IMR-90 (cell line): ENCODE data around the gene HEYL. TPM values are rescaled to one million over a fixed set of nuclear protein-coding genes. Genes with fewer than 3 reads are reported as not detected.

Experiments used
- ATAC-seq: fragments of 200-7000 bp; cut with Tn5 transposase; 2 replicates; pipeline ENCODE4 v1.9.1; 2020; ENCODE audit warnings: low read depth, mild to moderate bottlenecking, moderate library complexity
- BruUV-seq: library from RNA; stranded (reverse); fragments of 400-500 nt; replicated peaks from 2 replicates; lab custom pipeline; 2021; lab: Mats Ljungman, UMichigan
- CTCF ChIA-PET: fragments of 300-600 bp; formaldehyde crosslinking; extraction: SDS; loops from one replicate; lab custom pipeline; 2021; ENCODE audit warnings: antibody characterized with exemption; lab: Yijun Ruan, JAX
- POLR2A ChIA-PET: fragments of 300-600 bp; sonication (Branson Sonifier 250); formaldehyde crosslinking; loops from one replicate; lab custom pipeline; 2022; ENCODE audit warnings: antibody characterized with exemption; ENCODE audit not compliant: unreplicated experiment; lab: Charles Lee
- DNase-seq: peaks from one replicate; pipeline ENCODE4 v3.0.0; 2013
- H2AFZ ChIP-seq: replicated peaks from 2 replicates; pipeline ENCODE3; 2013; ENCODE audit warnings: low read length, mild to moderate bottlenecking; ENCODE audit not compliant: poor library complexity
- H2AK5ac ChIP-seq: 2 replicates; pipeline ENCODE4 v1.6.1; 2013; ENCODE audit warnings: low read depth, low read length, inconsistent platforms
- H2AK9ac ChIP-seq: replicated peaks from 2 replicates; pipeline ENCODE3; 2013; ENCODE audit warnings: mild to moderate bottlenecking, low read depth, low read length, moderate library complexity; ENCODE audit not compliant: poor library complexity
- H2BK120ac ChIP-seq: 2 replicates; pipeline ENCODE4 v1.6.1; 2013; ENCODE audit warnings: low read depth, low read length, inconsistent platforms
- H2BK15ac ChIP-seq: 3 replicates; pipeline ENCODE4 v1.6.1; 2013; ENCODE audit warnings: low read depth, low read length, inconsistent platforms
- H2BK20ac ChIP-seq: 2 replicates; pipeline ENCODE4 v1.6.1; 2013; ENCODE audit warnings: low read depth, mild to moderate bottlenecking, inconsistent platforms, low read length, moderate library complexity
- H2BK5ac ChIP-seq: 2 replicates; pipeline ENCODE4 v1.6.1; 2013; ENCODE audit warnings: mild to moderate bottlenecking, low read depth, low read length, inconsistent platforms; ENCODE audit not compliant: poor library complexity, severe bottlenecking
- H3K14ac ChIP-seq: replicated peaks from 2 replicates; pipeline ENCODE4 v1.6.1; 2013; ENCODE audit warnings: low read depth, low read length, inconsistent platforms
- H3K18ac ChIP-seq: 2 replicates; pipeline ENCODE4 v1.6.1; 2013; ENCODE audit warnings: low read depth, low read length, control low read depth
- H3K23ac ChIP-seq: 2 replicates; pipeline ENCODE4 v1.6.1; 2013; ENCODE audit warnings: low read depth, low read length, inconsistent platforms
- H3K27ac ChIP-seq: 2 replicates; pipeline ENCODE4 v1.5.1; 2013; ENCODE audit warnings: mild to moderate bottlenecking, control low read depth, low read length; ENCODE audit not compliant: insufficient read depth
- H3K27me3 ChIP-seq: 2 replicates; pipeline ENCODE4 v1.6.1; 2013; ENCODE audit warnings: low read length; ENCODE audit not compliant: control insufficient read depth, insufficient read depth
- H3K36me3 ChIP-seq: 2 replicates; pipeline ENCODE4 v1.6.1; 2013; ENCODE audit warnings: low read length, mixed read lengths; ENCODE audit not compliant: control insufficient read depth, insufficient read depth
- H3K4ac ChIP-seq: 2 replicates; pipeline ENCODE4 v1.6.1; 2013; ENCODE audit warnings: low read depth, low read length, inconsistent platforms
- H3K4me1 ChIP-seq: 2 replicates; pipeline ENCODE4 v1.6.1; 2013; ENCODE audit warnings: low read length, mixed read lengths; ENCODE audit not compliant: control insufficient read depth, insufficient read depth
- H3K4me2 ChIP-seq: 2 replicates; pipeline ENCODE4 v1.6.1; 2013; ENCODE audit warnings: low read depth, mild to moderate bottlenecking, control low read depth, low read length, moderate library complexity
- H3K4me3 ChIP-seq: 2 replicates; pipeline ENCODE4 v1.5.1; 2013; ENCODE audit warnings: low read depth, mild to moderate bottlenecking, control low read depth, low read length, moderate library complexity; ENCODE audit not compliant: insufficient read depth
- H3K56ac ChIP-seq: 2 replicates; pipeline ENCODE4 v1.6.1; 2013; ENCODE audit warnings: low read length, inconsistent platforms; ENCODE audit not compliant: insufficient read depth; ENCODE audit errors: extremely low read depth
- H3K79me1 ChIP-seq, 2 experiments: 2 replicates each; pipeline ENCODE4 v1.6.1; 2013; ENCODE audit warnings: low read length in 2 of 2, inconsistent platforms in 1 of 2, low read depth in 1 of 2
- H3K9ac ChIP-seq: 2 replicates; pipeline ENCODE4 v1.6.1; 2013; ENCODE audit warnings: low read depth, low read length, control low read depth
- H3K9me1 ChIP-seq: 2 replicates; pipeline ENCODE4 v1.6.1; 2013; ENCODE audit warnings: low read length, inconsistent platforms; ENCODE audit not compliant: insufficient read depth
- H3K9me3 ChIP-seq: 2 replicates; pipeline ENCODE4 v1.6.1; 2013; ENCODE audit warnings: low read length; ENCODE audit not compliant: control insufficient read depth, insufficient read depth
- H4K20me1 ChIP-seq: 2 replicates; pipeline ENCODE4 v1.6.1; 2013; ENCODE audit warnings: low read length, inconsistent platforms; ENCODE audit not compliant: insufficient read depth
- H4K5ac ChIP-seq: 2 replicates; pipeline ENCODE4 v1.6.1; 2013; ENCODE audit warnings: mild to moderate bottlenecking, low read depth, low read length, control low read depth
- H4K8ac ChIP-seq, 2 experiments: 2 replicates each; pipeline ENCODE4 v1.6.1; 2013; ENCODE audit warnings: low read depth in 2 of 2, low read length in 2 of 2, control low read depth in 1 of 2, inconsistent platforms in 1 of 2
- H4K91ac ChIP-seq: 2 replicates; pipeline ENCODE4 v1.6.1; 2013; ENCODE audit warnings: low read depth, low read length, inconsistent platforms; ENCODE audit not compliant: insufficient read depth
- BHLHE40 ChIP-seq: fragments of 150-350 bp; IDR thresholded peaks from 2 replicates; pipeline ENCODE4 v1.6.1; 2016; ENCODE audit warnings: mild to moderate bottlenecking, low read depth, low read length
- CEBPB ChIP-seq: IDR thresholded peaks from 2 replicates; pipeline ENCODE4 v1.6.1; 2012; ENCODE audit warnings: low read depth, low read length, improper control_type of control experiment
- CHD1 ChIP-seq: IDR thresholded peaks from 2 replicates; pipeline ENCODE4 v1.6.1; 2012; ENCODE audit warnings: low read depth, low read length, improper control_type of control experiment
- CTCF ChIP-seq: conservative IDR thresholded peaks from 2 replicates; pipeline ENCODE4 v1.5.1; 2012; ENCODE audit warnings: mild to moderate bottlenecking, low read depth, low read length, improper control_type of control experiment
- MAFK ChIP-seq: IDR thresholded peaks from 2 replicates; pipeline ENCODE4 v1.6.1; 2012; ENCODE audit warnings: low read depth, low read length, improper control_type of control experiment
- MAZ ChIP-seq: IDR thresholded peaks from 2 replicates; pipeline ENCODE4 v1.6.1; 2012; ENCODE audit warnings: low read depth, mild to moderate bottlenecking, low read length, improper control_type of control experiment, moderate library complexity, borderline replicate concordance
- NFE2L2 ChIP-seq: fragments of 150-350 bp; IDR thresholded peaks from 2 replicates; pipeline ENCODE4 v1.6.1; 2016; ENCODE audit warnings: low read depth, mild to moderate bottlenecking, low read length
- RAD21 ChIP-seq: IDR thresholded peaks from 2 replicates; pipeline ENCODE4 v1.6.1; 2012; ENCODE audit warnings: low read length, improper control_type of control experiment
- RCOR1 ChIP-seq: IDR thresholded peaks from 2 replicates; pipeline ENCODE4 v1.6.1; 2012; ENCODE audit warnings: mild to moderate bottlenecking, low read length, improper control_type of control experiment; ENCODE audit not compliant: insufficient replicate concordance
- SMC3 ChIP-seq: fragments of 150-350 bp; IDR thresholded peaks from 2 replicates; pipeline ENCODE4 v1.6.1; 2016; ENCODE audit warnings: low read depth, mild to moderate bottlenecking, antibody characterized with exemption, low read length, moderate library complexity
- USF2 ChIP-seq: fragments of 150-350 bp; IDR thresholded peaks from 2 replicates; pipeline ENCODE4 v1.6.1; 2017; ENCODE audit warnings: mild to moderate bottlenecking, antibody characterized with exemption, low read length, low read depth
- WGBS, 2 experiments: methylation state at CpG; one replicate each; pipeline versions ENCODE4 v1.1.5 to v1.1.7; 2013; ENCODE audit warnings: missing lambda C conversion rate in 2 of 2; ENCODE audit not compliant: insufficient read length in 1 of 2; ENCODE audit errors: extremely low coverage in 2 of 2; 5-methylcytosine and 5-hydroxymethylcytosine counted together
- dilution Hi-C: fragments of 300-500 bp; cut with HindIII; formaldehyde crosslinking; loops from one replicate; pipeline ENCODE4 v1.14.3; 2018; ENCODE audit warnings: low sequenced_read_pairs; ENCODE audit not compliant: unreplicated experiment
- in situ Hi-C: fragments of 300-500 bp; cut with MboI; formaldehyde crosslinking; loops from 3 replicates; pipeline ENCODE4 v1.14.3; 2019; ENCODE audit warnings: low sequenced_read_pairs, inconsistent platforms, mixed read lengths
- intact Hi-C: fragments of 100-400 bp; cut with micrococcal nuclease; formaldehyde crosslinking; loops from 2 replicates; pipeline ENCODE4 v1.10.0; 2022
- polyA plus RNA-seq, 3 experiments: library from polyadenylated mRNA; depleted of rRNA; stranded (reverse); fragments of >200 nt; gene quantifications; 2 replicates each; pipeline ENCODE4 v1.2.3, GENCODE V29; 2012; ENCODE audit warnings: low replicate concordance in 1 of 3
- total RNA-seq: library from RNA; depleted of rRNA; stranded (reverse); fragments of >200 nt; gene quantifications from 2 replicates; pipeline ENCODE4 v1.2.3, GENCODE V29; 2012

Gene HEYL
- total and polyA plus RNA-seq, 2 of the 4 experiments (the other 2 are of a cell fraction) = 0.02 TPM; not detected in 1

- no TSS peak for BruUV-seq
- TF ChIP-seq USF2 (no peak), CEBPB (no peak), CHD1 (no peak), BHLHE40 (no peak), MAZ (no peak), MAFK (no peak), CTCF (no peak), RCOR1 (no peak), NFE2L2 (no peak), RAD21 (no peak), SMC3 (no peak)
- CTCF ChIA-PET = interaction anchor here (1.0 to 2.8 kb wide), 3 partner anchors 35 to 46 kb away, joined by 4 to 12 read pairs (median 10); no protein-coding TSS in a partner anchor
These were observed 13.1 kb upstream of the HEYL start for GRCh38 chr1:39652554-39652953.

More at GRCh38 chr1:39652554-39652953, 13.1 kb upstream of the HEYL start:
- Histone ChIP-seq H2BK120ac (no peak overlapping the region), H3K56ac (no peak overlapping the region), H4K5ac (no peak overlapping the region), H3K23ac (no peak overlapping the region), H3K27ac (no peak overlapping the region), H3K27me3 (peaks cover 27% of the 10 kb centered on the region), H3K79me1 (no peaks in the 10 kb centered on the region), H4K20me1 (no peaks in the 10 kb centered on the region), H2AK9ac (no peak overlapping the region), H3K9me1 (no peaks in the 10 kb centered on the region), H2AK5ac (no peak overlapping the region), H2AFZ (no peak overlapping the region), H3K9ac (no peak overlapping the region), H3K36me3 (no peaks in the 10 kb centered on the region), H3K18ac (no peak overlapping the region), H3K4me1 (no peaks in the 10 kb centered on the region; the same call in 1 of the 2 replicates), H4K91ac (no peak overlapping the region), H2BK5ac (no peak overlapping the region), H2BK15ac (no peak overlapping the region), H4K8ac (no peak overlapping the region), H3K4ac (no peak overlapping the region), H3K4me3 (no peak overlapping the region), H3K4me2 (no peak overlapping the region), H3K9me3 (no peaks in the 10 kb centered on the region), H2BK20ac (no peak overlapping the region), H3K14ac (no peak overlapping the region)
- no CpG with 5 or more reads among the region's 2 CpGs for WGBS, 2 experiments
- DNase-seq = no peak
- POLR2A ChIA-PET = no interaction called here
- dilution Hi-C loops (no loop called here), in situ Hi-C loops (no loop called here), intact Hi-C loops (loop anchor here (10.0 kb wide), 1 partner anchor 558 kb away; no protein-coding TSS in a partner anchor)
- ATAC-seq = no peak
